OCI-LY7 (cell line): ENCODE data around the gene B3GNT8. TPM values are rescaled to one million over a fixed set of nuclear protein-coding genes. Genes with fewer than 3 reads are reported as not detected.

Experiments used
- BruUV-seq: library from RNA; stranded (reverse); fragments of 400-500 nt; replicated peaks from 2 replicates; lab custom pipeline; 2021; lab: Mats Ljungman, UMichigan
- CTCF ChIA-PET: fragments of 300-600 bp; sonication (Branson Sonifier 250); formaldehyde crosslinking; loops from one replicate; lab custom pipeline; 2022; ENCODE audit warnings: antibody characterized with exemption; ENCODE audit not compliant: unreplicated experiment; lab: Charles Lee
- POLR2A ChIA-PET: fragments of 300-600 bp; sonication (Branson Sonifier 250); formaldehyde crosslinking; loops from one replicate; lab custom pipeline; 2022; ENCODE audit warnings: antibody characterized with exemption; lab: Charles Lee
- DNase-seq: peaks from one replicate; pipeline ENCODE4 v3.0.0-alpha.2; 2015; ENCODE audit warnings: low spot score
- H2AFZ ChIP-seq: fragments of 200-600 bp; sonication (generic), shearing (Covaris generic); 2 replicates; pipeline ENCODE4 v1.6.1; 2014; ENCODE audit warnings: mild to moderate bottlenecking, antibody characterized with exemption, low read length, moderate library complexity
- H3K27ac ChIP-seq: fragments of 200-600 bp; sonication (generic); 2 replicates; pipeline ENCODE4 v1.5.1; 2014; ENCODE audit warnings: mixed run types, low read depth, mild to moderate bottlenecking, moderate library complexity, low read length, inconsistent platforms; ENCODE audit not compliant: poor library complexity, severe bottlenecking
- H3K36me3 ChIP-seq: fragments of 200-600 bp; sonication (generic); 2 replicates; pipeline ENCODE4 v1.6.1; 2014; ENCODE audit warnings: mild to moderate bottlenecking, antibody characterized with exemption, low read length, moderate library complexity, mixed read lengths; ENCODE audit not compliant: insufficient read depth
- H3K4me1 ChIP-seq: fragments of 200-600 bp; sonication (generic); 2 replicates; pipeline ENCODE4 v1.5.1; 2014; ENCODE audit warnings: mild to moderate bottlenecking, low read length; ENCODE audit not compliant: insufficient read depth, poor library complexity, severe bottlenecking
- H3K4me2 ChIP-seq: fragments of 200-600 bp; sonication (generic); 2 replicates; pipeline ENCODE4 v1.6.1; 2014; ENCODE audit warnings: mild to moderate bottlenecking, low read length
- H3K4me3 ChIP-seq: fragments of 200-600 bp; sonication (generic); 2 replicates; pipeline ENCODE4 v1.5.1; 2014; ENCODE audit warnings: mild to moderate bottlenecking, low read depth, low read length; ENCODE audit not compliant: poor library complexity, severe bottlenecking
- H3K79me2 ChIP-seq: fragments of 200-600 bp; sonication (generic); 2 replicates; pipeline ENCODE4 v1.6.1; 2016; ENCODE audit warnings: low read depth, mild to moderate bottlenecking, low read length, moderate library complexity, mixed read lengths; ENCODE audit not compliant: insufficient read depth
- H3K9me2 ChIP-seq: fragments of 200-600 bp; sonication (generic); 2 replicates; pipeline ENCODE4 v1.6.1; 2016; ENCODE audit warnings: mild to moderate bottlenecking, low read length, mixed read lengths; ENCODE audit not compliant: insufficient read depth
- H3K9me3 ChIP-seq: fragments of 200-600 bp; sonication (generic); 2 replicates; pipeline ENCODE4 v1.6.1; 2014; ENCODE audit warnings: mild to moderate bottlenecking, mixed run types, low read length, mixed read lengths
- H4K20me1 ChIP-seq: fragments of 200-600 bp; sonication (generic); 2 replicates; pipeline ENCODE4 v1.6.1; 2014; ENCODE audit warnings: mild to moderate bottlenecking, antibody characterized with exemption, low read length, moderate library complexity, mixed read lengths; ENCODE audit not compliant: insufficient read depth
- CTCF ChIP-seq: fragments of 200-600 bp; sonication (generic); conservative IDR thresholded peaks from 2 replicates; pipeline ENCODE4 v1.5.1; 2014; ENCODE audit warnings: mild to moderate bottlenecking, antibody characterized with exemption, low read length, moderate library complexity, mixed read lengths
- EZH2phosphoT487 ChIP-seq: fragments of 200-600 bp; sonication (generic); IDR thresholded peaks from 2 replicates; pipeline ENCODE4 v1.6.1; 2018; ENCODE audit warnings: low read depth, borderline replicate concordance, mild to moderate bottlenecking, mixed run types, antibody characterized with exemption, low read length, moderate library complexity, mixed read lengths
- intact Hi-C: fragments of 100-400 bp; cut with micrococcal nuclease; formaldehyde crosslinking; loops from one replicate; pipeline ENCODE4 v1.10.0; 2022; ENCODE audit not compliant: unreplicated experiment
- total RNA-seq, 2 experiments: library from RNA; depleted of rRNA in 1 of 2; stranded (reverse); fragments of >200 nt in 1 of 2; shearing (Covaris generic) in 1 of 2; gene quantifications; 2 replicates each; pipeline ENCODE4 v1.2.3, GENCODE V29; 2014 to 2022

Gene B3GNT8
- total RNA-seq, 2 experiments from 2014 or later = 0.40 to 0.47 TPM

DNA sequence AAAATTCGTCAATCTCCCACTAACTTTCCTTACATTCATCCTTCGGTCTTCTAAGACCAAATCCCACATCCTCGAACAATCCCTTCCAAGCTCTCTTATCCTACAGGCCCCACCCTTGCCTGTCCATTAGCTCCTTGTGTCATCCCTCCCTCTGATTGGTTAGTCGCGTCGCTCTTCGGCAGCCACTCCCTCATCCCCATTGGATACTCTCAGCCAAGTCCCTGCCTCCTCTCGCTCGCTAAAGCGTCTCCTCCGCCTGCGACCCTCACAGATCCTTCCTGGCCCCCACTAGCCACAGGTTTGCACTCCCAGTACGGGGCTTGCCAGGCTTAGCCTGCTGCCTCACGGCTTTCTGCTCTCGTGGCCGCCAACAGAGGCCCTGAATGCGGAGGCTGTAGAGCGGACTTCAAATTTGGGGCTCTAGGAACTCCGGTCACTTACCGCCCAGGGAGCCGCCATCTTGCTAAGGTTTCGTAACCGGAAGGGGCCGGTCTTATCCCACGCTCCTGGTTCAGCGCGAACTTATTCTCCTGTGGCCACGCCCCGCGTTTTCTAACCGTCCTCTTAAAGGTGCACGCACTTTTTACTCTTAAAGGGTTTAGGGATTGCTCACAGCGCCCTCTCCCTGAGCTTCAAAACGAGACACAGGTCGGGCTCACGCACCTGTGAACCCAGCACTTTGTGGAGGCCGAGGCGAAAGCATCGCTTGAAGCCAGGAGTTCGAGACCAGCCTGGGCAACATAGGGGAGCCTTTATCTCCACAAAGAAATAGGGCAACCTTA is 12.5 kb upstream of the B3GNT8 start, which contains the start of gene DMAC2:
Gene DMAC2, minus strand, starts transcription at position 472 of the 782 bp plus-strand sequence. Its CDS starts 13 bp downstream, at position 459.
- DNase-seq = peak; percentile 100
- H3K79me2 ChIP-seq = peaks cover 16% of the 10 kb centered on the region; the same call in 1 of the 2 replicates
- peak within 1 kb of the TSS; percentile 61 for H3K27ac ChIP-seq
- peaks cover 26% of the 10 kb centered on the region for H3K4me1 ChIP-seq
- H3K9me3 ChIP-seq = no peaks in the 10 kb centered on the region
- CTCF ChIA-PET = interaction anchor here (1.0 to 1.5 kb wide), 2 partner anchors 9 to 38 kb away, joined by 3 to 4 read pairs; no protein-coding TSS in a partner anchor
- intact Hi-C loops = loop anchor here (5.0 kb wide), 1 partner anchor 177 kb away; the partner anchor contains the start of gene HNRNPUL1
- H3K4me2 ChIP-seq = peak within 1 kb of the TSS; percentile 65
- BruUV-seq = no TSS peak
- H3K4me3 ChIP-seq = peak within 1 kb of the TSS; percentile 73
- no peaks in the 10 kb centered on the region for H3K9me2 ChIP-seq
- TF ChIP-seq EZH2phosphoT487 = no peak
- peak; percentile 87 for TF ChIP-seq CTCF
- H3K36me3 ChIP-seq = peaks cover 15% of the 10 kb centered on the region
- peak within 1 kb of the TSS; percentile 21; the same call in 1 of the 2 replicates for H2AFZ ChIP-seq
- POLR2A ChIA-PET = interaction anchor here (0.5 to 1.9 kb wide), 12 partner anchors 10 to 314 kb away, joined by 3 to 10 read pairs (median 3); partner anchors contain the start of gene B9D2
- no peaks in the 10 kb centered on the region for H4K20me1 ChIP-seq

- Histone ChIP-seq H3K79me2 (peaks cover 16% of the 10 kb centered on the region; the same call in 1 of the 2 replicates), H4K20me1 (no peaks in the 10 kb centered on the region), H3K27ac (no peak overlapping the region), H3K4me1 (peaks cover 15% of the 10 kb centered on the region), H3K4me2 (peak overlapping the region; percentile 65; the same call in 1 of the 2 replicates), H3K9me3 (no peaks in the 10 kb centered on the region), H3K9me2 (no peaks in the 10 kb centered on the region), H2AFZ (no peak overlapping the region), H3K36me3 (peaks cover 21% of the 10 kb centered on the region), H3K4me3 (no peak overlapping the region)
- no peak for DNase-seq
- intact Hi-C loops = no loop called here
- POLR2A ChIA-PET = interaction anchor here (1.4 kb wide), 1 partner anchor 70 kb away, joined by 4 read pairs; no protein-coding TSS in a partner anchor
- BruUV-seq = no TSS peak
- TF ChIP-seq CTCF = no peak
- TF ChIP-seq EZH2phosphoT487 = no peak
- CTCF ChIA-PET = interaction anchor here (0.6 kb wide), 1 partner anchor 132 kb away, joined by 3 read pairs; no protein-coding TSS in a partner anchor
These were observed 10.9 kb upstream of the B3GNT8 start for GRCh38 chr19:41437944-41438574.
